ENCODE results near the gene XRCC3. TPM values are rescaled to one million over a fixed set of nuclear protein-coding genes. Genes with fewer than 3 reads are reported as not detected.

XRCC3 gene
- total and polyA plus RNA-seq, 2 of the 8 experiments (the other 6 are each of a cell fraction or from before 2014, with no cell fraction given): 36.9 to 41.8 TPM

- peaks cover 10 to 14% of the 10 kb centered on the region in 2 experiments for H4K20me1 ChIP-seq (replicated peaks in 1 of 2; ENCODE audit: control insufficient read depth in 1 of 2, insufficient read depth in 2 of 2, low read length in 2 of 2)
- ChIA-PET CTCF (ENCODE audit: partially characterized antibody) (interaction anchor here (1.2 kb wide), 1 partner anchor 28 kb away, joined by 3 read pairs; no protein-coding TSS in a partner anchor), POLR2A (ENCODE audit: partially characterized antibody) (interaction anchor here (1.6 to 2.0 kb wide), 2 partner anchors 8 to 15 kb away, joined by 4 to 6 read pairs; no protein-coding TSS in a partner anchor)
- no peak overlapping the region for H3K56ac ChIP-seq (replicated peaks; ENCODE audit: insufficient read length, low read depth, low read length)
- H3K4me3 ChIP-seq (ENCODE audit: extremely low read depth in 1 of 4, insufficient read depth in 2 of 4, low read depth in 3 of 4, low read length in 4 of 4): no peak overlapping the region
- no peak overlapping the region for H2AK5ac ChIP-seq (ENCODE audit: low read depth, low read length)
- peaks cover 0 to 3% (median 0%) of the 10 kb centered on the region in 4 experiments; a peak in 1 of 7 replicates for H3K4me1 ChIP-seq (replicated peaks in 1 of 4; ENCODE audit: control insufficient read depth in 3 of 4, insufficient read depth in 4 of 4, low read length in 3 of 4)
- no peak overlapping the region for H3K4me2 ChIP-seq (ENCODE audit: insufficient read depth in 1 of 2, low read depth in 2 of 2, low read length in 2 of 2)
- H2BK5ac ChIP-seq (ENCODE audit: low read depth, low read length): no peak overlapping the region
- no peak overlapping the region for H4K5ac ChIP-seq (ENCODE audit: insufficient read length, low read depth, low read length)
- no peak overlapping the region for H3K27ac ChIP-seq (ENCODE audit: low read depth, low read length)
- H2BK20ac ChIP-seq (ENCODE audit: low read length): no peak overlapping the region
- 97% methylated on average over 23 of the region's 23 CpGs; no CpG with 5 or more reads in 1 of the 2 experiments for WGBS, 2 experiments (ENCODE audit: extremely low coverage in 1 of 2, insufficient coverage in 1 of 2, insufficient read length in 1 of 2, insufficient replicate concordance in 2 of 2, low coverage in 1 of 2, low lambda C conversion rate in 2 of 2, missing lambda C conversion rate in 1 of 2)
- no peaks in the 10 kb centered on the region for H3K23me2 ChIP-seq (ENCODE audit: low read depth, low read length)
- H3K79me2 ChIP-seq (ENCODE audit: control insufficient read depth in 1 of 2, insufficient read depth in 2 of 2, low read length in 2 of 2): peaks cover 0 to 3% of the 10 kb centered on the region in 2 experiments; a peak in 1 of 4 replicates
- H3K79me1 ChIP-seq (ENCODE audit: low read depth, low read length): peaks cover 8% of the 10 kb centered on the region
- H2BK15ac ChIP-seq (ENCODE audit: low read length): no peak overlapping the region
- H3K9ac ChIP-seq (replicated peaks in 1 of 4; ENCODE audit: extremely low read depth in 1 of 4, low read depth in 3 of 4, low read length in 3 of 4): no peak overlapping the region
- H3K4ac ChIP-seq (replicated peaks; ENCODE audit: insufficient read length, low read depth, low read length): no peak overlapping the region
- DNase-seq (ENCODE audit: low read depth in 1 of 2, low spot score in 2 of 2) (no peak), FAIRE-seq (no peak)
- H3K14ac ChIP-seq (ENCODE audit: insufficient read length): no peak overlapping the region
- no peak overlapping the region for H2BK12ac ChIP-seq (ENCODE audit: low read depth, low read length)
- H4K8ac ChIP-seq (ENCODE audit: extremely low read depth, insufficient read depth, low read length): no peak overlapping the region
- no peaks in the 10 kb centered on the region for H3K9me3 ChIP-seq (ENCODE audit: insufficient read depth in 2 of 2, low read depth in 1 of 2, low read length in 1 of 2)
- no peak overlapping the region for H3K23ac ChIP-seq (ENCODE audit: insufficient read length)
- H4K91ac ChIP-seq (replicated peaks; ENCODE audit: insufficient read length, low read length): no peak overlapping the region
- H2BK120ac ChIP-seq (replicated peaks; ENCODE audit: low read depth, low read length): no peak overlapping the region
- no peak overlapping the region for H2AFZ ChIP-seq (ENCODE audit: low read length)
- no peak overlapping the region for H3K18ac ChIP-seq (ENCODE audit: extremely low read depth, low read length)
- peaks cover 15 to 64% (median 28%) of the 10 kb centered on the region in 4 experiments for H3K36me3 ChIP-seq (ENCODE audit: control insufficient read depth in 2 of 4, insufficient read depth in 4 of 4, low read length in 3 of 4)
- no peaks in the 10 kb centered on the region for H3K27me3 ChIP-seq (replicated peaks in 1 of 4; ENCODE audit: control insufficient read depth in 3 of 4, extremely low read depth in 1 of 4, insufficient read depth in 3 of 4, low read length in 3 of 4)
- no peak for TF ChIP-seq ZNF274 (IDR thresholded peaks at IDR 0.05; ENCODE audit: borderline replicate concordance, extremely low read depth, low read length)
- no peak for TF ChIP-seq HDAC2 (IDR thresholded peaks at IDR 0.05; ENCODE audit: borderline replicate concordance in 1 of 2, low read depth in 2 of 2, low read length in 2 of 2)
Measured at GRCh38 chr14:103685276-103686211, 29.7 kb downstream of the XRCC3 start.

Data from H1 (cell line).